Fibroblast of mammary gland (primary cell): ENCODE measurements around the gene APOD.
A peak's percentile ranks its signal among the peaks of the same experiment; 100 is the strongest.

Experiments used
- DNase-seq: peaks from one replicate; pipeline ENCODE4 v3.0.0-alpha.2; 2010; ENCODE audit warnings: low read depth
- H3K4me3 ChIP-seq: 2 replicates; pipeline ENCODE4 v1.5.1; 2011; ENCODE audit warnings: low read depth, mild to moderate bottlenecking, low read length, moderate library complexity; ENCODE audit not compliant: control insufficient read depth
- TF ChIP-seq, protein P1 (sequence below): conservative IDR thresholded peaks from 2 replicates; pipeline ENCODE4 v1.5.1; 2011; ENCODE audit warnings: low read depth, low read length, inconsistent platforms; ENCODE audit not compliant: control insufficient read depth, insufficient read depth

The APOD gene

DNA sequence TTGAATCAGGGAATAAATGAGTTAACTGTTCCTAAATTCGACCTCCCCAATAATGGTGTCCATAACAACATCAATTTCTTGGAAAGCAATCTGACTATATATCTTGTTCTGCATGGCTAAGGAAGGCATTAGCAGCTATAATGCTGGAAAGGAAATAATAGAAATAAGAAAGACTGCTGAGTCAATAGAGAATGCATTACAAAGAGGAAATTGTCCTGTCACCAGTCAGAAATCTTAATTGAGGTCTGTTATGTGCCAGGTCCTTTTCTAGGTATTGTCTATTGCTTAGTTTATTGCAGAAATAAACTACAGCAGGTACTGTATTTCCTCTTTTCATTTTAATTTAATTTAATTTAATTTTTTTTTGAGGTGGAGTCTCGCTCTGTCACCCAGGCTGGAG is 34.8 kb downstream of the APOD start:
- TF ChIP-seq, protein P1, sequence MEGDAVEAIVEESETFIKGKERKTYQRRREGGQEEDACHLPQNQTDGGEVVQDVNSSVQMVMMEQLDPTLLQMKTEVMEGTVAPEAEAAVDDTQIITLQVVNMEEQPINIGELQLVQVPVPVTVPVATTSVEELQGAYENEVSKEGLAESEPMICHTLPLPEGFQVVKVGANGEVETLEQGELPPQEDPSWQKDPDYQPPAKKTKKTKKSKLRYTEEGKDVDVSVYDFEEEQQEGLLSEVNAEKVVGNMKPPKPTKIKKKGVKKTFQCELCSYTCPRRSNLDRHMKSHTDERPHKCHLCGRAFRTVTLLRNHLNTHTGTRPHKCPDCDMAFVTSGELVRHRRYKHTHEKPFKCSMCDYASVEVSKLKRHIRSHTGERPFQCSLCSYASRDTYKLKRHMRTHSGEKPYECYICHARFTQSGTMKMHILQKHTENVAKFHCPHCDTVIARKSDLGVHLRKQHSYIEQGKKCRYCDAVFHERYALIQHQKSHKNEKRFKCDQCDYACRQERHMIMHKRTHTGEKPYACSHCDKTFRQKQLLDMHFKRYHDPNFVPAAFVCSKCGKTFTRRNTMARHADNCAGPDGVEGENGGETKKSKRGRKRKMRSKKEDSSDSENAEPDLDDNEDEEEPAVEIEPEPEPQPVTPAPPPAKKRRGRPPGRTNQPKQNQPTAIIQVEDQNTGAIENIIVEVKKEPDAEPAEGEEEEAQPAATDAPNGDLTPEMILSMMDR: no peak
- DNase-seq: no peak
- H3K4me3 ChIP-seq: no peak overlapping the region

DNA sequence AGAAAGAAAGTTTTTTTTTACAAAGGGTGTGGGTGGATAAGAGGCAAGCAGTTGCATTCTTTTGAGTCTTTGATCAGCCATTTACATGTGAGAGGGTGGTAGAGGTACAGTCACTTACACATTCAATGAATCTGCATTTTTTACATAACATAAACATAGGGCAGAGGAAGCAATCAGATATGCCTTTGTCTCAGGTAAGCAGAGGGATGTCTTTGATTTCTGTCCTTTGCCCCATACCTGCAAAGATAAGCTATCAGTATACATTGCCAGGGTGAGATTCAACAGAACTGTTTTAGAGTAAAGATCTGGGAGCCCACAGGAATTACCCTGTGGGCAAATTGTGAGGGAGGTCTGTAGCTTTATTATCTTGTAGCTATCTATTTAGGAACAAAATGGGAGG is 35.2 kb downstream of the APOD start:
- TF ChIP-seq, protein P1: no peak
- no peak overlapping the region for H3K4me3 ChIP-seq

DNA sequence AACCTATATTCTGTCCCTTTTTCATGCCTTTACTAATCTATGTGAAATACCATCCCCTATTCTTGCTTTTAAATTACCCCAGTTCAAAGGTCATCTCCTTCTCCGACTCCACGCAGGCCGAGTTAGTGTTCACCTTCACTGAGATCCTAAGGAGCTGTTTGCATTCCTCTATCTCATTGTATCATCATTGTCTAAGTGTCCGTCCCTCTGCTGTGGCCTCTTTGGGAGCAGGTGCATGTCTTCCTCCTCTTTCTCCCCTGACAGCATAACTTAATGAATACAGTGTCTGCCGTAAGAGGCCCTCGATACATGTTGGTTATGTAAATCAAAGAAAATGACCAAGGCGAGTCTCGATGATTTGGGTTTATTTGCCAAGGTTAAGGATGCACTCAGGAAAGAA is 35.7 kb downstream of the APOD start:
- H3K4me3 ChIP-seq: no peak overlapping the region
- TF ChIP-seq, protein P1: no peak
- DNase-seq: no peak

More for the DNA sequence above, 35.2 kb downstream of the APOD start:
- DNase-seq: no peak

DNA sequence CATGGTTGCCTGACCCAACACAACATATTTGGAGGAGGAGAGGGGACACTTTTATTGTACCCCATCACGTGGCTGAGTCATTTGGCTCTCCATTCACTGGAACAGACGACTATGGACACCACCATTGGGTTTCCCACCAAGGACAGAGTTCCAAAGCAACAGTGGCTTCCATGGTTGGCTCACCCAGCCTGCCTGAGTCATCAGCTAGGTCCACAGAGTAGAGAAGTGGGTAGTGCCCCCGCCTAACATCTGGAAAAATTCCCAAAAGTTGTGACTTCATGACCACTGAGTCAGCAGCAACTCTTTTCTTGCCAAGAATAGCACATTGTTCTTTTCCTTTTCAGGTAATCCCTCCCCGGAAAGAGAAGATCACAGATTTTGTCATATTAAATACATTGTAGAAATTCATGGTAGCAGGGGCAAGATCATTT is 37.6 kb downstream of the APOD start:
- DNase-seq: peak; percentile 92
- no peak overlapping the region for H3K4me3 ChIP-seq

DNA sequence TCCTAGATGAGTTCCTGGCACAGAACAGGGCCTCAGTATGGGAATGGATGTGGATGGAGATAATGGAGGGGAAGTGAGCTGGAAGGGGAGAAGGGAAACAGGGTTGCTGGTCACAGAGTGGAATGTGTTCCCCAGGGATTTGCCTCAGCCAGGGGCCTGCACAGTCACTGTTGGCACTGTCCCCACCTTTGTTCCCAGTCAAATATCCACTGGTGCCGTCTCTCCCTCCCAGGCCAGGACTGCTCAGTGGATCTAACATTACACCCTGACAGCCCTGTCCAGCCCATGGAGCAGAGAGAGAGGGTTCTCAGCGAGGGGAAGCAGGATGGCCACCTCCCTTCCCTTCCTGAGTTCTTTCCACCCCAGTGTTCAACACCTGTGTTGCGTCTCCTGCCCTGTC is 39.1 kb downstream of the APOD start:
- no peak for DNase-seq
- H3K4me3 ChIP-seq: no peak overlapping the region
- TF ChIP-seq, protein P1: no peak

More for the DNA sequence above, 37.6 kb downstream of the APOD start:
- TF ChIP-seq, protein P1: no peak

DNA sequence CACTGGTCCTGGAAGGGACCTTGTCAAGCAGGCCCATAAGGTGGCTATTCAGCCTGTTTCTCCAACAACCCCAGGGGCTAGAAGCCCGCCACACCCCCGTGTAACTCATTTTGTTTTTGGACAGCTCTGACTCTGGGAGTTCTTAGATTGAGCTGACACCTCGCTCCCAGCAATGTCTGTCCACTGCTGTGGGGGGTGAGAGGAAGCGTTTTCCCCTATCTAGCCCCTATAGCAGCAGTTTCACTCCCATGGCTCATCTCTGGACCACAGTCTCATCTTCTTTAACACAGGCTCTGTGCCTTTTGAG is 39.6 kb downstream of the APOD start:
- TF ChIP-seq, protein P1: no peak
- DNase-seq: no peak
- no peak overlapping the region for H3K4me3 ChIP-seq
